ENCODE data around the gene ALDH2. TPM values are rescaled to one million over a fixed set of nuclear protein-coding genes. Genes with fewer than 3 reads are reported as not detected.

The ALDH2 gene
- polyA plus RNA-seq, 1 of the 3 experiments (the other 2 are of a cell fraction) = 67.5 TPM

DNA sequence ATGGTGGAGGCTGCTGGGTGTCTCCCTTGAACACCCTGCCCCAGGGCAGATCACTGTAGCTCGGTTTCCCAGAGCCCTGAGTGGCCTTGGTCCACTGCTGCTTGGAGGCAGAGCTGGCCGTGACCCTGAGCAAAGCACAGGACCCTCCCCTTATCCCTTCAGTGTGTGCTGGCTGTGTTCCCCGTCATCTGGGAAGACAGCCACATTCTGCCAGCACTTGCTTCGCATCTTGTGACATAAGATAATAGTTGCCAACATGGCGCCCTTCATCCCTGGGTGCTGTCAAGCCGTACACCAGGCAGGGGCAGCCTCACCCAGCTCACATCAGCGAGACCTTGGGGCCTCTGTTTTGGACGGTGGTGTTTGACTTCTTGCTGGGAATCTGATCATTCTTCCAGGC lies 12.1 kb upstream of the ALDH2 start:
- CTCF ChIA-PET = interaction anchor here (0.7 to 8.6 kb wide), 11 partner anchors 8 to 350 kb away, joined by 3 to 101 read pairs (median 8); partner anchors contain the start of gene MAPKAPK5
- Histone ChIP-seq H3K36me3 (replicated peaks in 1 of 2; ENCODE audit: control insufficient read depth in 1 of 2, insufficient read depth in 2 of 2, low read length in 1 of 2) (peaks cover 7 to 17% of the 10 kb centered on the region in 2 experiments), H3K9me3 (no peaks in the 10 kb centered on the region), H3K27me3 (ENCODE audit: insufficient read depth) (no peaks in the 10 kb centered on the region), H4K20me1 (ENCODE audit: insufficient read depth) (no peaks in the 10 kb centered on the region), H3K9me2 (no peaks in the 10 kb centered on the region), H3K9ac (no peak overlapping the region), H3K4me1 (ENCODE audit: control insufficient read depth in 1 of 2, insufficient read depth in 2 of 2, low read depth in 1 of 2, low read length in 1 of 2) (peaks cover 0 to 27% of the 10 kb centered on the region in 2 experiments; a peak in 1 of 4 replicates), H3K27ac (ENCODE audit: low read depth in 2 of 2, low read length in 1 of 2) (no peak overlapping the region; a peak in 1 of 4 replicates), H3K4me2 (no peak overlapping the region), H2AFZ (ENCODE audit: low read depth) (no peak overlapping the region), H3F3A (replicated peaks; ENCODE audit: insufficient read depth) (no peaks in the 10 kb centered on the region), H3K79me2 (ENCODE audit: insufficient read depth) (no peaks in the 10 kb centered on the region), H3K4me3 (ENCODE audit: low read depth in 2 of 2, low read length in 1 of 2) (no peak overlapping the region)
- TF ChIP-seq, protein P1, sequence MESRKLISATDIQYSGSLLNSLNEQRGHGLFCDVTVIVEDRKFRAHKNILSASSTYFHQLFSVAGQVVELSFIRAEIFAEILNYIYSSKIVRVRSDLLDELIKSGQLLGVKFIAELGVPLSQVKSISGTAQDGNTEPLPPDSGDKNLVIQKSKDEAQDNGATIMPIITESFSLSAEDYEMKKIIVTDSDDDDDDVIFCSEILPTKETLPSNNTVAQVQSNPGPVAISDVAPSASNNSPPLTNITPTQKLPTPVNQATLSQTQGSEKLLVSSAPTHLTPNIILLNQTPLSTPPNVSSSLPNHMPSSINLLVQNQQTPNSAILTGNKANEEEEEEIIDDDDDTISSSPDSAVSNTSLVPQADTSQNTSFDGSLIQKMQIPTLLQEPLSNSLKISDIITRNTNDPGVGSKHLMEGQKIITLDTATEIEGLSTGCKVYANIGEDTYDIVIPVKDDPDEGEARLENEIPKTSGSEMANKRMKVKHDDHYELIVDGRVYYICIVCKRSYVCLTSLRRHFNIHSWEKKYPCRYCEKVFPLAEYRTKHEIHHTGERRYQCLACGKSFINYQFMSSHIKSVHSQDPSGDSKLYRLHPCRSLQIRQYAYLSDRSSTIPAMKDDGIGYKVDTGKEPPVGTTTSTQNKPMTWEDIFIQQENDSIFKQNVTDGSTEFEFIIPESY (IDR thresholded peaks at IDR 0.05; ENCODE audit: borderline replicate concordance, low read depth) = no peak
- TF ChIP-seq JUND (IDR thresholded peaks at IDR 0.05) (no peak), SMC3 (IDR thresholded peaks at IDR 0.05; ENCODE audit: low read depth, low read length) (no peak), NRF1 (IDR thresholded peaks at IDR 0.05; ENCODE audit: low read depth, low read length) (no peak)
- TF ChIP-seq, protein P2, sequence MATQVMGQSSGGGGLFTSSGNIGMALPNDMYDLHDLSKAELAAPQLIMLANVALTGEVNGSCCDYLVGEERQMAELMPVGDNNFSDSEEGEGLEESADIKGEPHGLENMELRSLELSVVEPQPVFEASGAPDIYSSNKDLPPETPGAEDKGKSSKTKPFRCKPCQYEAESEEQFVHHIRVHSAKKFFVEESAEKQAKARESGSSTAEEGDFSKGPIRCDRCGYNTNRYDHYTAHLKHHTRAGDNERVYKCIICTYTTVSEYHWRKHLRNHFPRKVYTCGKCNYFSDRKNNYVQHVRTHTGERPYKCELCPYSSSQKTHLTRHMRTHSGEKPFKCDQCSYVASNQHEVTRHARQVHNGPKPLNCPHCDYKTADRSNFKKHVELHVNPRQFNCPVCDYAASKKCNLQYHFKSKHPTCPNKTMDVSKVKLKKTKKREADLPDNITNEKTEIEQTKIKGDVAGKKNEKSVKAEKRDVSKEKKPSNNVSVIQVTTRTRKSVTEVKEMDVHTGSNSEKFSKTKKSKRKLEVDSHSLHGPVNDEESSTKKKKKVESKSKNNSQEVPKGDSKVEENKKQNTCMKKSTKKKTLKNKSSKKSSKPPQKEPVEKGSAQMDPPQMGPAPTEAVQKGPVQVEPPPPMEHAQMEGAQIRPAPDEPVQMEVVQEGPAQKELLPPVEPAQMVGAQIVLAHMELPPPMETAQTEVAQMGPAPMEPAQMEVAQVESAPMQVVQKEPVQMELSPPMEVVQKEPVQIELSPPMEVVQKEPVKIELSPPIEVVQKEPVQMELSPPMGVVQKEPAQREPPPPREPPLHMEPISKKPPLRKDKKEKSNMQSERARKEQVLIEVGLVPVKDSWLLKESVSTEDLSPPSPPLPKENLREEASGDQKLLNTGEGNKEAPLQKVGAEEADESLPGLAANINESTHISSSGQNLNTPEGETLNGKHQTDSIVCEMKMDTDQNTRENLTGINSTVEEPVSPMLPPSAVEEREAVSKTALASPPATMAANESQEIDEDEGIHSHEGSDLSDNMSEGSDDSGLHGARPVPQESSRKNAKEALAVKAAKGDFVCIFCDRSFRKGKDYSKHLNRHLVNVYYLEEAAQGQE (IDR thresholded peaks at IDR 0.05; ENCODE audit: low read depth, low read length) = no peak
- TF ChIP-seq, protein P3, sequence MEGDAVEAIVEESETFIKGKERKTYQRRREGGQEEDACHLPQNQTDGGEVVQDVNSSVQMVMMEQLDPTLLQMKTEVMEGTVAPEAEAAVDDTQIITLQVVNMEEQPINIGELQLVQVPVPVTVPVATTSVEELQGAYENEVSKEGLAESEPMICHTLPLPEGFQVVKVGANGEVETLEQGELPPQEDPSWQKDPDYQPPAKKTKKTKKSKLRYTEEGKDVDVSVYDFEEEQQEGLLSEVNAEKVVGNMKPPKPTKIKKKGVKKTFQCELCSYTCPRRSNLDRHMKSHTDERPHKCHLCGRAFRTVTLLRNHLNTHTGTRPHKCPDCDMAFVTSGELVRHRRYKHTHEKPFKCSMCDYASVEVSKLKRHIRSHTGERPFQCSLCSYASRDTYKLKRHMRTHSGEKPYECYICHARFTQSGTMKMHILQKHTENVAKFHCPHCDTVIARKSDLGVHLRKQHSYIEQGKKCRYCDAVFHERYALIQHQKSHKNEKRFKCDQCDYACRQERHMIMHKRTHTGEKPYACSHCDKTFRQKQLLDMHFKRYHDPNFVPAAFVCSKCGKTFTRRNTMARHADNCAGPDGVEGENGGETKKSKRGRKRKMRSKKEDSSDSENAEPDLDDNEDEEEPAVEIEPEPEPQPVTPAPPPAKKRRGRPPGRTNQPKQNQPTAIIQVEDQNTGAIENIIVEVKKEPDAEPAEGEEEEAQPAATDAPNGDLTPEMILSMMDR (IDR thresholded peaks at IDR 0.05) = no peak
- TF ChIP-seq, protein P4, sequence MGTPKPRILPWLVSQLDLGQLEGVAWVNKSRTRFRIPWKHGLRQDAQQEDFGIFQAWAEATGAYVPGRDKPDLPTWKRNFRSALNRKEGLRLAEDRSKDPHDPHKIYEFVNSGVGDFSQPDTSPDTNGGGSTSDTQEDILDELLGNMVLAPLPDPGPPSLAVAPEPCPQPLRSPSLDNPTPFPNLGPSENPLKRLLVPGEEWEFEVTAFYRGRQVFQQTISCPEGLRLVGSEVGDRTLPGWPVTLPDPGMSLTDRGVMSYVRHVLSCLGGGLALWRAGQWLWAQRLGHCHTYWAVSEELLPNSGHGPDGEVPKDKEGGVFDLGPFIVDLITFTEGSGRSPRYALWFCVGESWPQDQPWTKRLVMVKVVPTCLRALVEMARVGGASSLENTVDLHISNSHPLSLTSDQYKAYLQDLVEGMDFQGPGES (IDR thresholded peaks at IDR 0.05; ENCODE audit: low read depth, low read length) = no peak
- 65% methylated on average over 2 of the region's 8 CpGs for WGBS (ENCODE audit: low lambda C conversion rate)
- DNase-seq = no peak
- POLR2A ChIA-PET = interaction anchor here (0.6 to 1.3 kb wide), 3 partner anchors 9 to 35 kb away, joined by 3 to 4 read pairs (median 4); partner anchors contain the start of gene ALDH2
